Activated CD8-positive, alpha-beta T cell treated with anti-CD3 and anti-CD28 coated beads for 36 hours (primary cell): ENCODE data around the gene COL4A1. TPM values are rescaled to one million over a fixed set of nuclear protein-coding genes. Genes with fewer than 3 reads are reported as not detected.

Experiments used
- ATAC-seq: fragments of 200-7000 bp; cut with Tn5 transposase; one replicate; pipeline ENCODE4 v1.10.0; 2021; ENCODE audit warnings: mild to moderate bottlenecking, moderate library complexity
- CTCF ChIA-PET: fragments of 350-600 bp; sonication (Branson Sonifier 250); formaldehyde crosslinking; loops from one replicate; lab custom pipeline; 2021; ENCODE audit warnings: antibody characterized with exemption; lab: Charles Lee
- POLR2A ChIA-PET: fragments of 350-600 bp; sonication (Branson Sonifier 250); formaldehyde crosslinking; loops from one replicate; lab custom pipeline; 2021; ENCODE audit warnings: antibody characterized with exemption; lab: Charles Lee
- DNase-seq: peaks from one replicate; pipeline ENCODE4 v3.0.0-alpha.2; 2020
- H3K27ac Mint-ChIP-seq: one replicate; pipeline ENCODE4 v1.8.0; 2021; ENCODE audit warnings: mild to moderate bottlenecking, mixed read lengths
- H3K27me3 Mint-ChIP-seq: one replicate; pipeline ENCODE4 v1.8.0; 2021; ENCODE audit warnings: mixed read lengths
- H3K36me3 Mint-ChIP-seq: one replicate; pipeline ENCODE4 v1.8.0; 2021; ENCODE audit warnings: low read depth, mixed read lengths
- H3K4me1 Mint-ChIP-seq: one replicate; pipeline ENCODE4 v1.8.0; 2021; ENCODE audit warnings: low read depth, mixed read lengths
- H3K4me3 Mint-ChIP-seq: one replicate; pipeline ENCODE4 v1.8.0; 2021; ENCODE audit warnings: mild to moderate bottlenecking, moderate library complexity, mixed read lengths
- H3K9me3 Mint-ChIP-seq: one replicate; pipeline ENCODE4 v1.8.0; 2021; ENCODE audit warnings: mixed read lengths
- CTCF ChIP-seq: fragments of 200-600 bp; IDR thresholded peaks from one replicate; pipeline ENCODE4 v1.8.0; 2022; ENCODE audit warnings: antibody characterized with exemption, mild to moderate bottlenecking
- intact Hi-C: fragments of 100-400 bp; cut with micrococcal nuclease; formaldehyde crosslinking; loops from one replicate; pipeline ENCODE4 v1.10.0; 2022
- total RNA-seq, 2 experiments: library from RNA; stranded (reverse); gene quantifications; one replicate each; pipeline ENCODE4 v1.2.3, GENCODE V29; 2021

Gene COL4A1
- total RNA-seq, 2 experiments from 2014 or later: not detected

- no peak for ATAC-seq
- Mint-ChIP-seq H3K27ac (no peak overlapping the region), H3K4me1 (peaks cover 10% of the 10 kb centered on the region), H3K27me3 (peaks cover 24% of the 10 kb centered on the region), H3K36me3 (no peaks in the 10 kb centered on the region), H3K9me3 (no peaks in the 10 kb centered on the region), H3K4me3 (no peak overlapping the region)
- no peak for TF ChIP-seq CTCF
- POLR2A ChIA-PET: no interaction called here
- CTCF ChIA-PET: no interaction called here
- intact Hi-C loops: no loop called here
- no peak for DNase-seq
Measured at GRCh38 chr13:110133425-110134235, 173.3 kb downstream of the COL4A1 start.

- DNase-seq (no peak), ATAC-seq (no peak)
- Mint-ChIP-seq H3K4me1 (peaks cover 3% of the 10 kb centered on the region), H3K27me3 (peaks cover 24% of the 10 kb centered on the region), H3K9me3 (no peaks in the 10 kb centered on the region), H3K4me3 (no peak overlapping the region), H3K36me3 (no peaks in the 10 kb centered on the region), H3K27ac (no peak overlapping the region)
- POLR2A ChIA-PET: no interaction called here
- intact Hi-C loops: no loop called here
- no peak for TF ChIP-seq CTCF
- CTCF ChIA-PET: interaction anchor here (1.5 kb wide), 1 partner anchor 16 kb away, joined by 5 read pairs; no protein-coding TSS in a partner anchor
Measured at GRCh38 chr13:110132225-110132982, 174.6 kb downstream of the COL4A1 start.

GRCh38 chr13:110131424-110131823 lies 175.5 kb downstream of the COL4A1 start:
- no peak for TF ChIP-seq CTCF
- intact Hi-C loops: no loop called here
- Mint-ChIP-seq H3K4me3 (no peak overlapping the region), H3K27me3 (peaks cover 27% of the 10 kb centered on the region), H3K27ac (no peak overlapping the region), H3K9me3 (no peaks in the 10 kb centered on the region), H3K36me3 (no peaks in the 10 kb centered on the region), H3K4me1 (no peaks in the 10 kb centered on the region)
- ChIA-PET POLR2A (interaction anchor here (1.3 kb wide), 1 partner anchor 408 kb away, joined by 3 read pairs; no protein-coding TSS in a partner anchor), CTCF (interaction anchor here (1.5 kb wide), 1 partner anchor 16 kb away, joined by 5 read pairs; no protein-coding TSS in a partner anchor)
- no peak for DNase-seq
- no peak for ATAC-seq

- H3K36me3 Mint-ChIP-seq: no peaks in the 10 kb centered on the region
- no peaks in the 10 kb centered on the region for H3K9me3 Mint-ChIP-seq
- no peak for TF ChIP-seq CTCF
- no peak for ATAC-seq
- H3K27ac Mint-ChIP-seq: no peak overlapping the region
- POLR2A ChIA-PET: interaction anchor here (1.3 kb wide), 1 partner anchor 407 kb away, joined by 3 read pairs; no protein-coding TSS in a partner anchor
- intact Hi-C loops: no loop called here
- H3K27me3 Mint-ChIP-seq: peaks cover 29% of the 10 kb centered on the region
- H3K4me3 Mint-ChIP-seq: no peak overlapping the region
- H3K4me1 Mint-ChIP-seq: no peaks in the 10 kb centered on the region
- CTCF ChIA-PET: no interaction called here
- DNase-seq: no peak
Measured at GRCh38 chr13:110130431-110130830, 176.5 kb downstream of the COL4A1 start.
